Measurements from ENCODE around the gene PRDM10. TPM values are rescaled to one million over a fixed set of nuclear protein-coding genes. Genes with fewer than 3 reads are reported as not detected.

The PRDM10 gene
- polyA plus RNA-seq, 3 donors, result 1.4 to 2.5 (median 1.8) TPM

DNA sequence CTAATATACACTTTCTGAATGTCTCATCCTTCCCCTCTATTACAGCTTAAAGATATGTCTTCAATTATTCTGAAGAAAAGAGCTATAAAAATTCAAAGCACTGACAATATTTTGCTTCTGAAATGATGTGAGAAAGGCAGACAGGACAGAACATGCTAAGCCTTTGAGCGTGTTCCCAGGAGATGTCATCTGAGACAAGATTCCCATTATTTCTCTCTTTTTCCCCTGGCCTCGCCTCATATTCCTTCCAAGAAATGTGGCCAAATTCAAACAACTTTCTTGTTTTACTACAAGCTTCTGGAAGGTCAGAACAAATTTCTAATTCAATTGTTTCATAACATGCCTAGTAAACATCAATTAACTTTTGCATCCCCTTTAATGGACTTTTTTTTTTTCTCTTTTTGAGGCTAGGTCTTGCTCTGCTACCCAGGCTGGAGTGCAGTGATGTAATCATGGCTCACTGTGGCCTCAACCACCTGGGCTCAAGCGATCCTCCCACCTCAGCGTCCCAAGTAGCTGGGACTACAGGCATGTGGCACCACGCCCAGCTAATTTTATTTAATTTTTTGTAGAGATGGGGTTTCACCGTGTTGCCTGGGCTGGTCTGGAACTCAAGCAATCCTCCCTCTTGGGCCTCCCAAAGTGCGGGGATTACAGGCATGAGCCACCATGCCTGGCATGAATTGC, 70.1 kb downstream of the PRDM10 start:
- WGBS, 3 donors, result 80 to 89% (median 88%) methylated on average over 7 of the region's 7 CpGs
- H3K27ac ChIP-seq (ENCODE audit: low read depth, low read length), result no peak overlapping the region

DNA sequence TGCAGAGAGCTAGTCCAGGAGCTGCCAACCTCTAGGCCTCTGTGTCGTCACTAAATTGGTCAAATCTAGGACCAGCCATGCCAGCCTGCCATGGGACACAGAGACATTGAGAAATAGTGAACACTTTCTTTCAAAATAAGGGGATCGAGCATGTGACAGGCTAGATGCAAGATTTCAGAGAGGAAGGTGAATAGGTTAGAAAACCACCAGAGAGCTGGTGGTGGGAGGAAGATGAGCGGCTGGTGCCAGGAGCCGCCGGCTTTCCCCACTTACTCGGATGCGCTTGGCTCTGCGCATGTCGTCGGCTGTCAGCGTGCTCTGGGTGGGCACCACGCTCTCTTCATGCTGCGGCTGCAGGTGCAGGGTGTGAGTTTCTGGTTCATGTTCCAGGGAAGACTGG, 71.9 kb downstream of the PRDM10 start:
- 65 to 97% (median 74%) methylated on average over 13 of the region's 13 CpGs for WGBS, 3 donors
- H3K27ac ChIP-seq (ENCODE audit: low read depth, low read length), result no peak overlapping the region

DNA sequence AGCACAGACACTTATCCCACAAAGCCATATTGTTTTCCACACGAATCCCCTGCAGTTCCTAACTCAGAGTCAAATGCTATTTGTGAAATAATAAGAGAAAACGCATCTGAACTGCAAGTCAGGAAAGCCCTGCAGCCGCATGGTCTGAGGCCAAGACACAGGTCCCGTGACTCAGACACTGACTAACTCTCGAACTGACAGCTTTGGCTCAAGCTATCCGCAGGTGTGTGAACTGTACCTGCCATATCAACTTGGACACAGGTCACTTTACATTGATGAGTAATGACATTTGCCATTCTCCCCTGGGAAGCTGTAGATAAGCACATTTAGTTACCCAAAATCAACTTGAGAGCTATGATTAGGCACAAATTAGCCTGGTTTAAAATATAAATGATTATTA, 72.3 kb downstream of the PRDM10 start:
- no peak overlapping the region for H3K27ac ChIP-seq (ENCODE audit: low read depth, low read length)
- 67 to 84% (median 72%) methylated on average over 6 of the region's 6 CpGs for WGBS, 3 donors

- H3K27ac ChIP-seq (ENCODE audit: low read depth, low read length), result no peak overlapping the region
- 59 to 88% (median 80%) methylated on average over 2 of the region's 2 CpGs for WGBS, 3 donors
Measured at GRCh38 chr11:129929721-129930120, 72.9 kb downstream of the PRDM10 start.

GRCh38 chr11:129928923-129929692, 73.5 kb downstream of the PRDM10 start:
- no peak overlapping the region for H3K27ac ChIP-seq (ENCODE audit: low read depth, low read length)
- 90 to 95% (median 91%) methylated on average over 3 of the region's 3 CpGs for WGBS, 3 donors

DNA sequence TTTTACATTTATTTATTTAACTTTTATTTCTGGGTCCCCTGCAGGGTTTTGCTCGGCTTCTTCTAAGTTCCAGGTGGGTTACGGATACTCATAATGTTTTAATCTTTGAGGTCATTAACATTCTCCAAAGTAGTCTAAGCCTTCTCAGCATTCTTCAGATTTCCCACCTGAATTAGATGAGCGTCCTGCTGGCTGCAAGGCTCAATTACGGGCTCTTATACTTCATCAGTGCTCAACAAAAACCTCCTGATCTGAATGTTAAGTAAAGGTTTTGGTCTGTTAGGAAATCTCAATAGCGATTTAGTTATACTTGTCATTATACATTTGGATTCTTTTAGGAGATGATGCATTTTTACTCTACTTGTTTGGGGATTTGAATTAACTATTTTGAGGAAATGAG, 80.0 kb downstream of the PRDM10 start:
- WGBS, 3 donors, result 90 to 92% (median 92%) methylated on average over 5 of the region's 5 CpGs

DNA sequence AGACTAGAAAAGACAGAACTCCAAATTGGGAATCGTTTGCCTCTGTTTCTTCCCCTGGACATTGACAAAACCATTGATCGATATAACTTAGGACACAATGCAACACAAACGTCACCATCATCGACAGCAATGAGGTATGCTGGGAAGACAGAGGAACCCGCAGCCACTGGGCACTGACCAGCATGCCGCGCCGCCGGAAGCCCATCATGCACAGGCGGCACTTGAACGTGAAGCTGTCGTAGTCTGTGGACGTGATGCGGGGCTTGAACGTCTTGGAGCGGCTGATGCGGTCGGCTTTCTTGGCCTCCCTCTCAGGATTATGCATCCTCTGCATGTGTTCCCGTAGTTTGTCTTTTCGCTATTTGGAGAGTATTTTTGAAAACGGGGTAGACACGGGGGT, 84.3 kb downstream of the PRDM10 start:
- 93 to 97% (median 96%) methylated on average over 22 of the region's 22 CpGs for WGBS, 3 donors
- H3K27ac ChIP-seq (ENCODE audit: low read depth, low read length), result no peak overlapping the region

More for the DNA sequence above, 80.0 kb downstream of the PRDM10 start:
- no peak overlapping the region for H3K27ac ChIP-seq (ENCODE audit: low read depth, low read length)

- no peak overlapping the region for H3K27ac ChIP-seq (ENCODE audit: low read depth, low read length)
- WGBS, 3 donors, result 92 to 98% (median 96%) methylated on average over 2 of the region's 2 CpGs
Measured at GRCh38 chr11:129917231-129917630, 85.4 kb downstream of the PRDM10 start.

DNA sequence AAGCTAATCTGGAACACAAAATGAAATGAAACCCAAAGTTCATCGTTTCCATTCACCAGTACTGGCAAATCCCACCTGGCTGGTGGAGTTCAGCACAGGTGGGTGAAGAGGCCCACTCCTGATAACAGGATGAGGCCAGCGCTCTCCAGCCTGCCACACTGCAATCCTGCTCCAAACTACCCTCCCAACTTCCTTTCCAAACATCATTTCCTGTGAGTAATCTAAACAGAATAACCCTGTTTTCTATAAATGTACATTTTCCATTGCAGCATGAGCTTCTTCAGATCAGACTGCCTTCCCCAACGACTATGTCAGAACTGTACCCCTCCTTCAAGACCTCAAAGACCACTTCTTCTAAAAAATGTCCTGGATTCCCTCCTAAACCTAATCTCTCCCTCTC, 91.3 kb downstream of the PRDM10 start:
- WGBS, 3 donors, result 37 to 63% (median 55%) methylated on average over 3 of the region's 3 CpGs
- H3K27ac ChIP-seq (ENCODE audit: low read depth, low read length), result no peak overlapping the region

- 91 to 94% (median 91%) methylated on average over 7 of the region's 7 CpGs for WGBS, 3 donors
- no peak overlapping the region for H3K27ac ChIP-seq (ENCODE audit: low read depth, low read length)
Measured at GRCh38 chr11:129910360-129910759, 92.3 kb downstream of the PRDM10 start.

DNA sequence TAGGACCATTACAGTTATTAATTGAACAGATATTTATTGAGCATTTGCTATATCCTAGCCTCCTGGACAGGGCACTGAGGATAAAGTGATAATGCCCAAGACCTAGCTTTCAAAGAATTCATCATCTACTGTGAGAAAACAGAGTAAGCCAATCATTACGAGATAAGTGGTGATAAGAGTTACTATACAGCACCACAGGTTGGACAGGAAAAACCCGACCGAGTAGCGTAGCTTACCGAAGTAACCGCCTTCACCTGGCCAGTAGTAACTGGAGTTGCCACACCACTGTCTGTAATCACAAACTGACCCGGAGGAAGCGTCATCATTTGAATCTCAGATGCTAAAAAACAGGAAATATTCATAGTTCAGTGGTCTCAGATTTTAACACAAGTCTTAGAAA, 97.2 kb downstream of the PRDM10 start:
- WGBS, 3 donors, result 80 to 94% (median 92%) methylated on average over 8 of the region's 8 CpGs
- no peak overlapping the region for H3K27ac ChIP-seq (ENCODE audit: low read depth, low read length)

DNA sequence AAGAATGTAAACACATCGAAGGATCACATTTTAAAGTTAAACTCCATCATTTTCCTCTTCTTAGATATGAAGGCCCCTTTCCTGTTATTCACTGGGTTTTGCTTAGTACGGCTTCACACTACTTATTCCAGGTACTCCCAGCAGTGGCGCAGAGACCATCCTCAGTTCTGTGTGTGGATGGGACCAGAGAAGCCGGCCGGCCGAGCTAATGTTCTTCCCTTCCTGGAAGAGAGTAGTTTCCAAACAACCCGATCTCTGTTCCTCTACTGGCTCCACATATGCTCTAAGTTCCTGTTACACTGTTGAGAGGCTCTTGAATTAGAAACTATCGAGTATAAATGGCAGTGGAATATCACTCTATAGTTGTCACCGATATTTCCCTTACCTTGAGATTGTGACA, 106.6 kb downstream of the PRDM10 start:
- 51 to 69% (median 52%) methylated on average over 9 of the region's 9 CpGs for WGBS, 3 donors
- H3K27ac ChIP-seq (ENCODE audit: low read depth, low read length), result no peak overlapping the region

- 1 to 2% (median 1%) methylated on average over 75 to 77 of the region's 77 CpGs for WGBS, 3 donors
- no peak within 1 kb of the TSS for H3K27ac ChIP-seq (ENCODE audit: low read depth, low read length)
Measured at GRCh38 chr11:129895126-129896041, 107.3 kb downstream of the PRDM10 start, which contains the start of gene NFRKB. NFRKB (minus strand) TSS chr11:129895578; CDS start chr11:129892849, 2,729 bp downstream.

- WGBS, 3 donors, result 20 to 27% (median 24%) methylated on average over 13 of the region's 13 CpGs
- H3K27ac ChIP-seq (ENCODE audit: low read depth, low read length), result no peak overlapping the region
Measured at GRCh38 chr11:129894278-129895125, 108.1 kb downstream of the PRDM10 start.

- H3K27ac ChIP-seq (ENCODE audit: low read depth, low read length), result no peak overlapping the region
- 76 to 86% (median 77%) methylated on average over 5 of the region's 5 CpGs for WGBS, 3 donors
Measured at GRCh38 chr11:129888451-129888850, 114.2 kb downstream of the PRDM10 start.

DNA sequence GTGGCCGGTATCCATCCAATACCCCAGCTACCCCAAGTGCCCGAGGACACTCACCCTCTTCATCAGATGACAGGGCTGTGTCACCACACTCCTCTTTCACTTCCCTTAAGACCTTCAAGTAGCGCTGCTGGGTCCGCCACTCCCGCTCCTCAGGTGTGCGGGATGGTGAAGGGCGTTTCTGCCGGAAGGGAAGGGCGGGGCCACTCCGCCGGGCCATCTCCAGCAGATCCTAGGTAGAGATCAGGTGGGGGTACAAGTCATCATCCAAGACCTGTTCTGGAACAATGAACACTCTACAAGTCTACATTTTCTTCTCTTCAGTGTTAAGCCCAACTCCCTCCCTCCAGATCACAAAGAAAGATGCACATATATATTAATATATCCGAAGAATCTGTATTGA, 117.3 kb downstream of the PRDM10 start:
- H3K27ac ChIP-seq (ENCODE audit: low read depth, low read length), result no peak overlapping the region
- 96 to 97% (median 97%) methylated on average over 12 of the region's 12 CpGs for WGBS, 3 donors

GRCh38 chr11:129884581-129884980, 118.1 kb downstream of the PRDM10 start:
- WGBS, 3 donors, result 94 to 97% (median 96%) methylated on average over 8 of the region's 8 CpGs
- no peak overlapping the region for H3K27ac ChIP-seq (ENCODE audit: low read depth, low read length)
